ENCODE data around the gene ADCK1. TPM values are rescaled to one million over a fixed set of nuclear protein-coding genes. Genes with fewer than 3 reads are reported as not detected.

The ADCK1 gene
- total and polyA plus RNA-seq, 9 of the 15 experiments (the other 6 are each of a cell fraction or from before 2014, with no cell fraction given): 2.8 to 8.9 (median 4.3) TPM

GRCh38 chr14:77799863-77800730 lies at the start of gene ADCK1 (continued):
- no peak for TF ChIP-seq ZFPM2 (CRISPR knock-in tag; IDR thresholded peaks at IDR 0.05)
- TF ChIP-seq FOXA3 (CRISPR knock-in tag; conservative IDR thresholded peaks at IDR 0.05 in 1 of 2, IDR thresholded peaks at IDR 0.05 in 1 of 2): peak in 1 of 2 experiments; percentile 53; a peak in 1 of 4 replicates
- peak; percentile 53 for TF ChIP-seq E2F8 (IDR thresholded peaks at IDR 0.05; ENCODE audit: low read depth, partially characterized antibody)
- TF ChIP-seq ZNF174 (CRISPR knock-in tag; IDR thresholded peaks at IDR 0.05): no peak
- TF ChIP-seq ZNF140 (CRISPR knock-in tag; IDR thresholded peaks at IDR 0.05): no peak
- TF ChIP-seq TAF15 (IDR thresholded peaks at IDR 0.05; ENCODE audit: low read depth, low read length): no peak
- peak; percentile 62 to 98; a peak in 2 of 4 replicates for TF ChIP-seq HDAC1 (IDR thresholded peaks at IDR 0.05)
- TF ChIP-seq ESRRA (IDR thresholded peaks at IDR 0.05; ENCODE audit: borderline replicate concordance, low read depth): peak; percentile 90
- no peak for TF ChIP-seq PRMT5 (CRISPR knock-in tag; IDR thresholded peaks at IDR 0.05)
- TF ChIP-seq SPI1 (IDR thresholded peaks at IDR 0.05; ENCODE audit: borderline replicate concordance, low read depth, low read length): no peak
- TF ChIP-seq MTF1 (CRISPR knock-in tag; IDR thresholded peaks at IDR 0.05; ENCODE audit: borderline replicate concordance): no peak
- TF ChIP-seq IRF1 (CRISPR knock-in tag; IDR thresholded peaks at IDR 0.05; ENCODE audit: borderline replicate concordance): no peak
- TF ChIP-seq HINFP (tag; conservative IDR thresholded peaks at IDR 0.05; ENCODE audit: low read depth): no peak
- no peak for TF ChIP-seq ZNF586 (CRISPR knock-in tag; conservative IDR thresholded peaks at IDR 0.05)
- no peak for TF ChIP-seq ZNF398 (CRISPR knock-in tag; IDR thresholded peaks at IDR 0.05)
- TF ChIP-seq E4F1 (CRISPR knock-in tag; IDR thresholded peaks at IDR 0.05; ENCODE audit: borderline replicate concordance): no peak
- TF ChIP-seq MAFK (IDR thresholded peaks at IDR 0.05; ENCODE audit: low read length): no peak

Data from K562 (cell line).